C4-2B (cell line): Measurements from ENCODE around the gene FZR1.

Experiments used
- H3K27ac ChIP-seq: fragments of 450-650 bp; 2 replicates; pipeline ENCODE4 v1.5.1; 2017
- ZFX ChIP-seq: fragments of 450-650 bp; IDR thresholded peaks from 2 replicates; pipeline ENCODE4 v1.6.1; 2017
- TF ChIP-seq, protein P1 (sequence below): fragments of 450-650 bp; conservative IDR thresholded peaks from 2 replicates; pipeline ENCODE4 v1.5.1; 2017; ENCODE audit warnings: mild to moderate bottlenecking

The FZR1 gene

DNA sequence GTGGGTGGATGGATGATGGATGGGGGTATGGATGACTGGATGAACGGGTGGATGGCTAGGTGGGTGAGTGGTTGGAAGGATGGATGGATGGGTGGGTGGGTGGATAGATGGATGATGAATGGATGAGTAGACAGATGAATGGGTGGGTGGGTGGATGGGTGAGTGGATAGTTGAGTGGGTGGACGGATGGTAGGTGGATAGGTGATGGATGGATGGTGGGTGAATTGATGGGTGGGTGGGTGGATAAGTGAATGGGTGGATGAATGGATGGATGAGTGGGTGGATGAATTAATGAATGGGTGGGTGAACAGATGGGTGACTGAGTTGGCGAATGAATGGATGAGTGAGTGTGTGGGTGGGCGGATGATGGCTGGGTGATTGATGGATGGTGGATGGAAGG, 30.7 kb upstream of the FZR1 start:
- TF ChIP-seq, protein P1, sequence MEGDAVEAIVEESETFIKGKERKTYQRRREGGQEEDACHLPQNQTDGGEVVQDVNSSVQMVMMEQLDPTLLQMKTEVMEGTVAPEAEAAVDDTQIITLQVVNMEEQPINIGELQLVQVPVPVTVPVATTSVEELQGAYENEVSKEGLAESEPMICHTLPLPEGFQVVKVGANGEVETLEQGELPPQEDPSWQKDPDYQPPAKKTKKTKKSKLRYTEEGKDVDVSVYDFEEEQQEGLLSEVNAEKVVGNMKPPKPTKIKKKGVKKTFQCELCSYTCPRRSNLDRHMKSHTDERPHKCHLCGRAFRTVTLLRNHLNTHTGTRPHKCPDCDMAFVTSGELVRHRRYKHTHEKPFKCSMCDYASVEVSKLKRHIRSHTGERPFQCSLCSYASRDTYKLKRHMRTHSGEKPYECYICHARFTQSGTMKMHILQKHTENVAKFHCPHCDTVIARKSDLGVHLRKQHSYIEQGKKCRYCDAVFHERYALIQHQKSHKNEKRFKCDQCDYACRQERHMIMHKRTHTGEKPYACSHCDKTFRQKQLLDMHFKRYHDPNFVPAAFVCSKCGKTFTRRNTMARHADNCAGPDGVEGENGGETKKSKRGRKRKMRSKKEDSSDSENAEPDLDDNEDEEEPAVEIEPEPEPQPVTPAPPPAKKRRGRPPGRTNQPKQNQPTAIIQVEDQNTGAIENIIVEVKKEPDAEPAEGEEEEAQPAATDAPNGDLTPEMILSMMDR: no peak
- TF ChIP-seq ZFX: no peak

DNA sequence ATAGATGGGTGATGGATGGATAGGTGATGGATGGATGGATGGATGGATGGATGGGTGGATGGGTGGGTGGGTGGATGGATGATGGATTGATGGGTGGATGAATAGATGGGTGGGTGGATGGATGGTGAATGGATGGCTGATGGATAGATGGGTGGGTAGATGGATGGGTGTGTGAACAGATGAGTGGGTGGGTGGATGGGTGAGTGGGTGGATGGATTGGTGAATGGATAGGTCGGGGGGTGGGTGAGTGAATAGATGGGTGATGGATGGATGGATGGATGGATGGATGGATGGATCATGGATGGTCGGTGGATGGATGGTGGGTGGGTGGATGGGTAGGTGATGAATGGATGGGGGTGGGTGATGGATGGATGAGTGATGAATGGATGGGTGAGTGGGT, 29.3 kb upstream of the FZR1 start:
- no peak for TF ChIP-seq ZFX
- TF ChIP-seq, protein P1: no peak
- no peak overlapping the region for H3K27ac ChIP-seq

More for the DNA sequence above, 30.7 kb upstream of the FZR1 start:
- H3K27ac ChIP-seq: no peak overlapping the region

DNA sequence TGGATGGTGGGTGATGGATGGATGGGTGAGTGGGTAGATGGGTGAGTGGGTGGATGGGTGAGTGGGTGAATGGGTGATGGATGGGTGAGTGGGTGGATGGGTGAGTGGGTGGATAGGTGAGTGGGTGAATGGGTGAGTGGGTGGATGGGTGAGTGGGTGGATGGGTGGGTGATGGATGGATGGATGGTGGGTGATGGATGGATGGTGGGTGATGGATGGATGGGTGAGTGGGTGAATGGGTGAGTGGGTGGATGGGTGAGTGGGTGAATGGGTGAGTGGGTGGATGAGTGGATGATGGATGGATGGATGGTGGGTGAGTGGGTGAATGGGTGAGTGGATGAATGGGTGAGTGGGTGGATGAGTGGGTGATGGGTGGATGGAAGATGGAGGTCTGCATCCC, 28.6 kb upstream of the FZR1 start:
- no peak overlapping the region for H3K27ac ChIP-seq
- TF ChIP-seq, protein P1: no peak
- TF ChIP-seq ZFX: no peak

DNA sequence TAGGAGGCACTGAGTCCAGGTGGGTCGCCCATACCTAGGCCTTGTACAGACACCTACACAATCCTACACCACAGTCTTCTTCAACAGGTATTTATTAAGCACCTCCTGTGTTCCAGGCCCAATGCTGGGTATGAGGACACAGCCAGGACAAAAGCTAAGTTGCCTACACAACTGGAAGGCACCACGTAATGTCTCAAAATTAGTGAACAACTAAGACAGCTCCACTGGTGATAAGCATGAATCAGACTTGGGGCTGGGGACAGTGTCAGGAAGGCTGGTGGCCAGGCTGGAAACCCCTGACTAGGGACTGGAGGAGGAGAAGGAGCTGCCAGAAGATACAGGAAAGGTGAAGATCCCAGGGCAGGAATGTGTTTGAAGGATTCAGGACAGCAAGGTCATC, 28.2 kb upstream of the FZR1 start:
- H3K27ac ChIP-seq: no peak overlapping the region

DNA sequence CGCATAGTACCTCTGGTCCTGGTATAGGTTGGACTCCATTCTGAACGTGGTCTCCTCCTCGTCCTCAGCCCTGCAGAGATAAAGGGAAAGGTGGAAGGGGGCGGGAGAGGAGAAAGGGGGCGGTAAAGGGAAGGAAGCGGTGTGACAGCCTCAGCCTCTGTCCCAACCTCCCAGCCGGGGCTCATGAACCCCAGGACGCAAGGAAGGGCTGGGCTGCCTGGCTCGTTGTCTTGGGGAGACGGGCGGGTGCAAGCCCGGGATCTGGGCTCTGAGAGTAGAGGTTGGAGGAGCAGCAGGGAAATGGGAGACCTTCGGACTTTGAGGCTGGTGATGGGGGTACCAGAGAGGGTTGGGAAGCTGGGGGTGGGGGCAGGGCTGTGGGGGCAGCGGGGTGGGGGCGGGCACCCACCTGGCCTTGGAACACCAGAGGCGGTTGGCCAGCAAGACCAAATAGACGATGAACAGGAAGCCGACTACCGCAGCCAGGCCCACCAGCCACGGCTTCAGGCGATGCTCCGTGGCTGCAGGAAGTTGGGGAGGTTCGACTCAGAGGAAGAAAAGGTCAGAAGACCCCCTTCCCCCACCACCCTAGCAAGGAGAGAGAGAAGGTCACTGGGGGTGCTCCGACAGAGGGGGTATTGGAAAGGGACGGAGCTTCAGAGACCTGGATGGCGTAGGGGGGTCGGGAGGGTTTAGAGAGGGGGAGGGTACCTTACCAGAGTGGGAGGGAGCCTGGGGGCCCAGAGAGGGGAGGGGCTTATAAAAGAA, 27.5 kb upstream of the FZR1 start:
- TF ChIP-seq, protein P1: no peak
- TF ChIP-seq ZFX: no peak
- H3K27ac ChIP-seq: no peak overlapping the region

More for the DNA sequence above, 28.2 kb upstream of the FZR1 start:
- TF ChIP-seq, protein P1: no peak
- no peak for TF ChIP-seq ZFX

DNA sequence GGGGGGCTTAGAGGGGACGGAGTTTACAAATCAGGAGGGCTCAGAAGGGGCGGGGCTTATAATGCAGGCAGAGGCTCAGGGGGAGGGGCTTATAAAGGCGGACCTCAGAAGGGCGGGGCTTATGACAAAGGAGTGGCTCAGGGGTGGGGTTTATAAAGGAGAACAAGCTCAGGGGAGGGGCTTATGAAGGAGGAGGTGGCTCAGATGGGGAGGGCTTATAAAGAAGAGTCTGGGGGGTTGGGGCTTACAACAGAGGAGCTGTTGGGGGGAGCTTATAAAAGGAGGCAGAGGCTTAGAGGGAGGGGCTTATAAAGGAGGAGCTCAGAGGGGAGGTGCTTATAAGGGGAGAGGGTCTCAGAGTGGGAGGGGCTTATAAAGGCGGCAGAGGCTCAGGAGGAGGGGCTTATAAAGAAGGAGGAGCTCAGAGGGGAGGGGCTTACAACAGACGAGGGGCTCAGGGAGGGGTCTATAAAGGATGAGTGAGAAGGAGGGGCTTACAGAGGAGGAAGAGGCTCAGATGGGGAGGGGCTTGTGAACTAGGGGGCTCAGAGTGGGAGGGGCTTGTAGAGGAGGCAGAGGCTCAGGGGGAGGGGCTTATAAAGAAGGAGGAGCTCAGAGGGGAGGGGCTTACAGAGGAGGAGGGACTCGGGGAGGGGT, 26.8 kb upstream of the FZR1 start:
- H3K27ac ChIP-seq: no peak overlapping the region
- TF ChIP-seq ZFX: no peak
- TF ChIP-seq, protein P1: no peak

DNA sequence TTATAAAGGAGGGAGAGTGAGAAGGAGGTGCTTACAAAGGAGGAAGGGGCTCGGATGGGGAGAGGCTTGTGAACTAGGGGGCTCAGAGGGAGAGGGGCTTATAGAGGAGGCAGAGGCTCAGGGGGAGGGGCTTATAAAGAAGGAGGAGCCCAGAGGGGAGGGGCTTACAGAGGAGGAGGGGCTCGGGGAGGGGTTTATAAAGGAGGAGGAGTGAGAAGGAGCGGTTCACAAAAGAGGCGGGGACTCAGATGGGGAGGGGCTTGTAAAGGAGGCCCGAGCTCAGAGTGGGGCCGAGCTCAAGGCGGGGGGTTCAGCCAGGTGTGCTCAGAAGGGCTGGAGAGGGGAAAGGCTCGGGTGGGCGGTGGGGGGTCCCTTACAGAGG, 26.3 kb upstream of the FZR1 start:
- TF ChIP-seq ZFX: no peak
- TF ChIP-seq, protein P1: no peak
- no peak overlapping the region for H3K27ac ChIP-seq
